ENCODE measurements around the gene OSBP2.

GRCh38 chr22:30824711-30825110, 130.0 kb downstream of the OSBP2 start:
- TF ChIP-seq TCF12 (IDR thresholded peaks at IDR 0.05; ENCODE audit: low read depth) (no peak), REST (IDR thresholded peaks at IDR 0.05; ENCODE audit: low read depth) (no peak), CREB1 (IDR thresholded peaks at IDR 0.05; ENCODE audit: low read depth) (no peak)

All from Ishikawa (cell line).